ENCODE data around the gene SIGLEC15.

DNA sequence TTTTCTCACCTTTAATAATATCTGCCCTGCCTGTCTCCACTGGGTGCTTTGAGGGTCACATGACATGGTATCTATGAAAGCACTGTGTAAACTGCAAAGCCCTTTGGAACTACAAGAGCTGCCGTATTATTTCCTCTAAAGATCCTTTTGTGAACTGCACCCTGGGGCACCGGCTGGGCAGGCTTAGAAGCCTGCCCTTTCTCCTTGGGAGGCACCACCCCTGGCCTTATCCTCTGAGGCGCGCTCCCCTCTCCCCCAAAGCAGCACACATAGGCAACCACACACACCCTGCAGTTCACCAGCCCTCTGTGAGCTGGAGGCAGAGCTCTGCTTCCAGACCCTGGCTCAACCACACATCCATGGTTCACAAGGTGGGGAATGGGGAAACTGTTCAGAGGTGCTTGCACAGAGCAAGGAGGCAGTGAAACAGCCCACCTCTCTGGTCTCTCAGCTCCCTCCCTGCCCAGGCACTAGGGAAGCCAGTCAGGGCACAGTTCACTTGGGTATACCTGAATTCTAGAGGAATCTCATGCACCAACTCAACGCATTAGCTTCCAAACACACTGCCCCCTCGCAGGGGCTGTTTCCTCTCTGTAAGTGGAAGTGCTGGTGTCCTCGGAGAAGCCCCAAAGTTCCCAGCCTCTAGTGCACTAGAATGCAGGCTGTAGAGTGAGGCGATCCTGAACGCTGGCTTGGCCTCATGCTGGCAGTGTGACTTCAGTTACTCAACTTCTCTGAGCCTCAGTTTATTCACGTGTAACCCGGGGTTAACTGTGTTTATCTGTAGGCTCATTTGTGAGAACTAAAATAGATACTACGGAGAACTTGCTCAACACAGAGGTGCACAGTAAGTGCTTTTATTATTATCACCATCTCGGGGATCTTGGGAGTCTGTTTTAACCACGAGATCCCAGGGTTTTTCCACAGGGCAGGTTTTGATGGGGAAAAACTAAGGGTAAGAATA lies 11.0 kb downstream of the SIGLEC15 start:
- TF ChIP-seq, protein P1, sequence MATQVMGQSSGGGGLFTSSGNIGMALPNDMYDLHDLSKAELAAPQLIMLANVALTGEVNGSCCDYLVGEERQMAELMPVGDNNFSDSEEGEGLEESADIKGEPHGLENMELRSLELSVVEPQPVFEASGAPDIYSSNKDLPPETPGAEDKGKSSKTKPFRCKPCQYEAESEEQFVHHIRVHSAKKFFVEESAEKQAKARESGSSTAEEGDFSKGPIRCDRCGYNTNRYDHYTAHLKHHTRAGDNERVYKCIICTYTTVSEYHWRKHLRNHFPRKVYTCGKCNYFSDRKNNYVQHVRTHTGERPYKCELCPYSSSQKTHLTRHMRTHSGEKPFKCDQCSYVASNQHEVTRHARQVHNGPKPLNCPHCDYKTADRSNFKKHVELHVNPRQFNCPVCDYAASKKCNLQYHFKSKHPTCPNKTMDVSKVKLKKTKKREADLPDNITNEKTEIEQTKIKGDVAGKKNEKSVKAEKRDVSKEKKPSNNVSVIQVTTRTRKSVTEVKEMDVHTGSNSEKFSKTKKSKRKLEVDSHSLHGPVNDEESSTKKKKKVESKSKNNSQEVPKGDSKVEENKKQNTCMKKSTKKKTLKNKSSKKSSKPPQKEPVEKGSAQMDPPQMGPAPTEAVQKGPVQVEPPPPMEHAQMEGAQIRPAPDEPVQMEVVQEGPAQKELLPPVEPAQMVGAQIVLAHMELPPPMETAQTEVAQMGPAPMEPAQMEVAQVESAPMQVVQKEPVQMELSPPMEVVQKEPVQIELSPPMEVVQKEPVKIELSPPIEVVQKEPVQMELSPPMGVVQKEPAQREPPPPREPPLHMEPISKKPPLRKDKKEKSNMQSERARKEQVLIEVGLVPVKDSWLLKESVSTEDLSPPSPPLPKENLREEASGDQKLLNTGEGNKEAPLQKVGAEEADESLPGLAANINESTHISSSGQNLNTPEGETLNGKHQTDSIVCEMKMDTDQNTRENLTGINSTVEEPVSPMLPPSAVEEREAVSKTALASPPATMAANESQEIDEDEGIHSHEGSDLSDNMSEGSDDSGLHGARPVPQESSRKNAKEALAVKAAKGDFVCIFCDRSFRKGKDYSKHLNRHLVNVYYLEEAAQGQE (IDR thresholded peaks at IDR 0.05; ENCODE audit: insufficient replicate concordance, low read depth): no peak
- TF ChIP-seq CTCF (IDR thresholded peaks at IDR 0.05; ENCODE audit: insufficient read depth, low read length): no peak
- TF ChIP-seq POLR2AphosphoS5 (IDR thresholded peaks at IDR 0.05; ENCODE audit: low read depth): no peak
- no peak for TF ChIP-seq GABPA (IDR thresholded peaks at IDR 0.05; ENCODE audit: low read depth)
- no peak for TF ChIP-seq SPI1 (IDR thresholded peaks at IDR 0.05; ENCODE audit: borderline replicate concordance, low read depth)

Measured in HL-60 (cell line).